Stimulated activated CD8-positive, alpha-beta memory T cell treated with anti-CD3 and anti-CD28 coated beads, Interleukin-15, amount 100 ng/mL, for 48 hours (primary cell): ENCODE data around the gene RALGPS2.
"Not testable (repeated sequence)": the region's sequence is repeated elsewhere in the genome, so short reads cannot be mapped to it uniquely, and the experiment has no call there.

ENCODE experiments used
- DNase-seq, 2 donors: peaks; one replicate each; pipeline ENCODE4 v3.0.0-alpha.2; 2020; ENCODE audit warnings: low read depth in 2 of 2

Gene RALGPS2

DNA sequence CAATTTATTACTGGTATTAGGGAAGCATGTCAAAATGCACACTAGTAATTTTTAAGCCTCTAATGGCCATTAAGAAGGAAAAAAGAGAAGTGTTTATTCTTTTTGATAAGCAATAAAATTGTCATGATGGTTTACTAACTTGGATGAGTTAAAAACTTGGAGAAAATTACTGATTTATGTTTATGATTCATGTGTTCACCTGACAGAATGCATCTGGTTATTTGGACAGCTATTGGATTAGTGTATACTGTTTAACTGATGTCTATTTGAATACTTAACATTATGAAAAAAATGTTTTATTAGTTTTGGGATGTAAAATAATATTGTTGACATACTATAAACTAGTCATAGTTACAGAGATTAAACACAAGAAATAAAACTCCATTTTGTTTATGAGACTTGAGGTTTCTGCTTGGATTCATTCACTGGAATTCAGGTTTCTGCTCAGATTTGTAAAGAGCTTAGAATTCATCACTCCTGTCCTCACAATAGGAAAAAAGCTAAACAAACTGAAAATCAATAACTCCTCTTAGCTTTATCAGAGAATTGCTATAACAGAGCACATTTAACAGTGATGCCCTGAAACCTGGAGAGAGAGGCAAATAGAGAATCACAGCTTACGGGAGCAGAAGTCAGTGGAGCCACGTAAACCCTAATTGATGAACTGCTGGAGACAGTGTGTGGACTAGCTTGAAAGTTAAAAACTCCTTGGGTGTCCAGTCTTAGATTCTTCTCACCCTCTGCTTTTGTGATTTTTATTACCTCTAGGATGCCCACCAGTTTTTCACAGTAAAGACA, 56.7 kb downstream of the RALGPS2 start:
- no peak for DNase-seq

DNA sequence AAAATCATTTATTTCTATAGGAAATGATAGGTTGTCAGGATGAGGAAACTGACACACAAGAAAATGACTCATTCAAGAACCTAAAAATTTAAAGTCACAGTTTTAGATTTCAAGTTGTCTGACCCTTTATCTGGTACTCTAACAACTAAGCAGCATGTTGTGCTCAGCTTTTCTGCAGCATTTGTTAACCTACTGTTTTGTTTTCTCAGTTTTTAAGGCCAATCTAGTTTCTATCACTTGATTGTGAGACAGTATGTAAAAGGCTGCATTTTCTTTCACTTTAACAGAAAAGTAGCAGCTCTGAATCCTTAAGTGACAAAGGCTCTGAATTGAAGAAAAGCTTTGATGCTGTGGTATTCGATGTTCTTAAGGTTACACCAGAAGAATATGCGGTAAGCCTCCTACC, 59.1 kb downstream of the RALGPS2 start:
- no peak for DNase-seq

DNA sequence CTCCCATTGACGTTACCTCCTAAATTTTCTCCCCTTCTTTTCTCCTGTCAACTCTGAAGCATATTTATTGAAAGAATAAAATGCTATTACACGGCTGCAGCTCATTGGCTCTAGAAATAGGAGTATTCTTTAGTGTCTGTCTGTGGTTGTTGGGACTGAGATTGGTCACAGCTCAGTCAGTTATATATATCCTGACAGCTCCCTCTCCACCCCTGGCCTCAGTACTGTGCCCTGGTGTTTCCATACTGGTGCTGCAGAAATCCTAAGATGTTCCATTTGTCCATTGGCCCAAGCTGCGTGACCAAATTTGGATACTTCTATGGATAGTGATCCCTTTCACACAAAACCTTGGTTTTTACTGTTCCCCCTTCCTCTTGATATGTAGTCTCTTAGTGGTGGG, 67.3 kb downstream of the RALGPS2 start:
- DNase-seq, result no peak

DNA sequence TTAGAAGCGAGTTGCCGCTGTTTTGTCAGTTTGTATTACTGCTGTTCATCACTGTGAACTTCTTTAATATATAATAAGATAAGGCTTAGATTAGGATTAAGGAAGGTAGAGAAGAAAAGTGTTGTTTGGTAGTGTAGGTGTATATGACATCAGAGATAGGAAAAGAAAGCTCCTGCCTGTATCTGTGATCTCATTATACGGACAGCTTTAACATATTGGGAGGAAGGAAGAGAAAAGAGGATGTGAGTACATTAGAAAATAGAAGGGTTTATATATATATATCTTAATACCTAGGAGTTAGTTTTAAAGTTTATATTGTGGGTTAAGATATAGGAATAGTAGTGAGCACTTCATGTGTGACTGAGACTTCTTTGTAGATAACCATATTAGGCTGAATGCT, 71.0 kb downstream of the RALGPS2 start:
- DNase-seq, result no peak

DNA sequence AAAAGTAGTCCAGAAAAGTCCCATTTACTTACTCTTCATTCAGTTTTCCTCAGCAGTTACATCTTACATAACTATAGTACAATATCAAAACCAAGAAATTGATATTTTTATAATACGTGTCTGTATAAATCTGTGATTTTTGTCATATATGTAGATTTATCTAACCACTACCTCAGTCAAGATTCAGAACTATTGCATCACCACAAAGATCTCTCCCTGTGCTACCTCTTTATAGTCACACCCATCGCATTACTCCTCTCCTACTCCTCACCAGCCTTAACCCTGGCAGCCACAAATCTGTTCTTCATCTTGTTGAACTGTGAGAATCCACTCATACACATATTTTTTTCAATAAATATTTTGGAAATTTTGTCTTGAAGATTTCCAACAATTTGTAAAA, 72.5 kb downstream of the RALGPS2 start:
- DNase-seq, result no peak

DNA sequence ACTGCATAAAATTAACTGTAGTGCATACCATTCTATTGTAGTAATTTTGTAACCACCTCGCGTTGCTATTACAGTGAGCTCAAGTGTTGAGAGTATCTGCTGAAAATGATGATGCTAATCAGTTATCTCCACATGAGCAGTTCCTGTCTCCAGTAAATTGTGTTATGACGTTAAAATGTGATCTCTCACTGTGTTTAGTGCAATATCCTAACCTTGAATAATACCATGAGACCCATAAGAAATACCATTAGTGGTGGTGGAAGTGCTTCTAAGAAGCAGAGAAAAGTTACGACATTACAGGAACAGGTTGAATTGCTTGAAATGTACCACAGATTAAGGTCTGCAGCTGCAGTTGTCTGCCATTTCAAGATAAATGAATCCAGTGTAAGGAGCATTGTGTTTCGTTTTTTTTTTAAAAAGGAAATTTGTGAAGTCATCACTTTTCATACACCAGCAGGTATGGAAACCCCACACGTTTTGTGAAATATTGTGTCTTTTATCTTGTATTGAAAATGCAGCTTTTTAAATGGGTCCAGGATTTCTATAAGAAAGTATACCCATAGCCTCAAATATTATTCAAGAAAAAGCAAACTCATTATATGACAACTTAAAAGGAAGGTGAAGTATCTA, 73.3 kb downstream of the RALGPS2 start:
- no peak for DNase-seq

DNA sequence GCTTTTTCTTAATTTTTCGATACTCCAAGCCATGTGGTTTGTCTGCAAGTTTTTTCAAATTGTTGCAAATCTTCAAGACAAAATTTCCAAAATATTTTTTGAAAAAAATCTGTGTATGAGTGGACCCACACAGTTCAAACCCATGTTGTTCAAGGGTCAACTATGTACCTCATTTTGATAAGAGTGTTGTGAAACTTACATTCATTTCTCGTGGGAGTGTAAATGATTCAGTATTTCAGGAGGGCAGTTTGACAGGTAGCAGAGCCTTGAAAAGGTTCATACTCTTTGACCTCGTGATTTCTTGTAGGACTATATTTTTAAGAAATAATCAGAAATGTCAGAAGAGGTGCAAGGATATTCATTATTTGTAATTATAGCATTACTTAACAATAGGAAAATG, 77.8 kb downstream of the RALGPS2 start:
- DNase-seq, result no peak

DNA sequence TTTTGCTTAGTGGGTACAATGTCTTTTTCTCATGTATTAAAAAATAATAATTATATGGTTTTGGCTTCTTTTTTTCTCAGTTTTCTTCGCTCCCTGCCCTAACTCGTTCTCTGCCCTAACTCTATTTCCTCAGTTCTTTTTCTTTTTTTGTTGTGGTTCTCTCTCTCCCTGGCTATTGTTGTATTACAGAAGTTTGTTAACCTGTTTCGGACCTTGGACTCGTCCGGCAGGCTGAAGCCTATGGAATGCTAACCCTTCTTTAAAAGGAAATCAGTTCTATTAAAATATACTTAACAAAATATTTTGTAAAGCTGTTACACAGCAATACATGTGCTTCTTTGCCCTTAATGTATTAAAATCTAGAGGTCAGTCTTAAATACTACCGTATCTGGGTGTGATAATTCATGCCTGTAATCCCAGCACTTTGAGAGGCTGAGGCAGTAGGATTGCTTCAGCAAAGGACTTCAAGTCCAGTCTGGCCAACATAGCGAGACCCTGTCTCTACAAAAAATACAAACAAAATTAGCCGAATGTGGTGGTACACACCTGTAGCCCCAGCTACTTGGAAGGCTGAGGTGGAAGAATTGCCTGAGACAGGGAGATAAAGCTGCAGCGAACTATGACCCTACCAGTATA, 81.7 kb downstream of the RALGPS2 start:
- no peak for DNase-seq

DNA sequence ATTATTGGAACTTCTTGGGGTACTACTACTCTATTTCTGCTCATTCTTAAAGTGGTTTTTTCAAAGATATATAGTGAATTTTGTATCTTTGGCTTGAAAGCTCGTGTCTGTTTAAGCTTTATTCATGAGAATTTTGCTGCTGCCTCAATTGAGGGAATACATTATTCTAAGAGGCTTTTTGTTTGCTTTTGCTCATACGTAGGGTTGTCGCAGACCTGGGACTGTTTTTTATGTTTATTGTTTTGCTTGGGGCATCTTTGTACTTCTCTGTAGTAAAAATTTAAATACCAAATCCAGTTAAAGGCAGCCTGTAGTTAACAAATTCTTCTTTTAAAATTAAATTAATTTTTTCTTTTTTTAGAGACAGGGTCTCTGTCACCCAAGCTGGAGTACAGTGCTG, 83.5 kb downstream of the RALGPS2 start:
- DNase-seq, result no peak

DNA sequence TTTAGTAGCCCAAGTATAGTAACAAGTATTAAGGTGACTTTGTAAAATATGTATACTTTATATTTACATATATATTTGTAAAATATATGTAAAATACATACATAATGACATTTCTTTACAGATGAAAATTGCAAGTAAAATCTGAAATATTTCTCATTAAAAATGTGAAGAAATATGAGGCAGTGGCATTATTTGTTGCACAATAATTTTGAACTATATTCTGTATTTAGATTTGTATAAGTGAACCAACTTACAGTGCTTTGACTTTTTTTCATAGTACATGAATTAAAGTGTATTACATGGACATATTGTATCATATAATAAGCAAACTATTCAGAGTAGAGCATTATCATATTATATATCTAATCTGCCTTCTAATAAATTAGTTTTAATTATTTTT, 85.5 kb downstream of the RALGPS2 start:
- no peak for DNase-seq

DNA sequence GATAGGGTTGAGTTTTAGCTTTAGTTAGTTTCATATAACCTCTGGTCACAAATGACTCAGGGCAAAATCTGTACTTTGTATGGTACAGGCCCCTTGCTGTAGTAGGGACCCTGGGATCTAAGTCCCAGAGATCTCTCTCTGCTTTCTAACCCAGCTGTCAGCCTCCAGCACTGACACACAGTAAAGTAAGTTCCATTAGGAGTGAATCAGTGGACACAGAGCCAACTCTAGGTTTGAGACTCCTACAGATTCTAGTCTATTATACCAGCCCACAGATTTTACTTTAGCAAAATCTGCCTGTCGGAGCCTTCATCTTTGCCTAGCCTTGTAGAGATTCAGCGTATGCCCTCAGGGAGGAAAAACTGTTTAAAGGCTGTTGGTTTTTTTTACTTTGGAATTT, 93.4 kb downstream of the RALGPS2 start:
- no peak for DNase-seq

DNA sequence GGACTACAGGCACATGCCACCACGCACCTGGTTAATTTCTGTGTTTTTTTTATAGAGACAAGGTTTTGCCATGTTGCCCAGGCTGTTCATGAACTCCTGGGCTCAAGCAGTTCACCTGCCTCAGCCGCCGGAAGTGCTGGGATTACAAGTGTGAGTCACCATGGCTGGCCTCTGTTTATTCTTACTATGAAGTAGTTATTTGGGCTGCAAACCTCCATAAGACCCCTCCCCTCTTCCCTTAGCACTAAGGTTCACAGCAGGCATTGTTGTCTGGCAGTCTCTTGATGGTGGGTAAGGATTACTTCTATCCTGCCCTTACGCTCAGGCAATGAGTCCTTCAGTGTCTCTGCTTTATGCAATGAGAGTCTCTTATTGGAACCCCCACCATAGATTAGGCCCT, 94.1 kb downstream of the RALGPS2 start:
- DNase-seq, result no peak

DNA sequence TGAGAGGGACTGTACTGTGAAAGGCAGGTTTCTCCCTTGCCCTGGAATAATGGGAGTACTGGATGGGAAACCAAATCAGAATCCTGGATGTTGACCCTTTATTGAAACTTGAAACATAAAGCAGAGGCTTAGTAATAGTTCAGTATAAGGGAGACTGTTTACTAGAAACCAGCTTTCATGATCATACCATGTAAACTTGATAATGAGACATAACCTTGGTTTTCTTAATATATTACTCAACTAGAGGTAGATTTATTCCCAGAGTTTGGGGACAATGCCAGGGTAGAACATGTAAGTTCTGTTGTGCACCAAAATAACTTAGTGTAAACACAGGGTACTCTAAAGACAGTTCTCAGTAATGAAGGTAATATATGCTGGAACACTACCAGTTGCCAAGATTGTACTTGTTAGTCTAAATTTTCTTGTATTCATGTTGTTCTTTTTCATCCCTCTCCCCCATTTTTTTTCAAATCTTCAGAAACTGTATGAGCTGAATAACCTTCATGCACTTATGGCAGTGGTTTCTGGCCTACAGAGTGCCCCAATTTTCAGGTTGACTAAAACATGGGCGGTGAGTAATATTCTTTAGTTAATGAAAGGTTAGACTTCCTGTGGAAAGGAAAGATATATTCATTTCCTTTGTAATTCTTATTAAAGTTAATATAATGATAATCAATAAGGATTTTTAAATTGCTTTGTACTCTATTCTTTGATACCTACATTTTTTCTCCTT, 96.3 kb downstream of the RALGPS2 start:
- DNase-seq, result no peak

DNA sequence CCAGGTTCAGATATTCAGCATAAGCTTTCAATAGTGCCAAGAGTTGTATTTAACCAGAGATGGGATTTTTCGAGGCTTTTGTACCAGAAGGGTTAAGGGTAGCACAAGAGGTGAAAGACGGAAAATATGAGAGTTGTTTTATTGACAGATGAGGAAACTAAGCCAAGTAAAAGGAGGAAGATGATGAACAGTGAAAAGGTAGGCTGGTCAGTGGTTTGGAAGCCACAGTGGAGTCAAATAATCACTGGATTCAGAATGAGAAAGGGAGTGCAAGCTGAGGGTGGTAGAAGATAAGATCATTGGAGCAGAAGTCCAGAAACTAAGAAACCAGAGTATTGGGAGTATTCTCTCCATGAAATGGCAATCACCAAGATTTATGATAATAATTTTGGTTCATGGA, 100.1 kb downstream of the RALGPS2 start:
- no peak for DNase-seq

DNA sequence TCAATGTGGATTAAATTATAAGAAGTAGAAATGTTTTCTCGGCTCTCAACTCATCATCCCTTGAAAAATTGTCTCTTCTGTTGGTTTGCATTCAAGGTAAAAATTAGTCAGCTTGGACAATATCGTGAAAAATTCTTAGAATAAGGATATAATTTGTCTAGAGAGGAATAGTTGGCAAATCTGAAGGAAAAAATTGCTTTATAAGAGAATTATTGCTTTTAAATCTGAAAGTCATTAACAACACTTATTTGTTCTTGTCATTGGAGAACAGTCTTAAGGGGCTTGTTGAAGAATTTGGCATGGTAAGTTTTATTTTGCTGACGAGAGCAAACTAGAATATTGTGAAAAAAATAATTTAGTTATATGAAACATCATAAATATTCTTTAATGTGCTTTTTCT, 119.4 kb downstream of the RALGPS2 start:
- no peak for DNase-seq

DNA sequence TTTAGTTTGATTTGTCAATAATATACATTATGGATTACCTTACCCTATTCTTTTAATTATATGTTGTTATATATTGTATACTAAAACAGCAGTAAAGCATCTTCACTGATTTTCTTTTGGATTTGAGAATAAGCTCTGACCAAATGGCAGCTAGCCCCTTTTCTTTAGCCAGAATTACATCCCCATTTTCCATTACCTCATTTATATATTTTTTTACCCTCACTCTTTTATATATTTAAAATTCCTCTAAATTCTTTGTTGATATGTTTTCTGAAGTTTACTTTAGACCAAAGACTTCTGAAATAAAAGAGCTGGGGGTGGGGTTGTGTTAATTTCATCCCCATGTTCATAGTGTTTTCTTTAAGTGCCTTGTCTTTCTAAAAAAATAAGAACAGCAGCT, 121.3 kb downstream of the RALGPS2 start:
- DNase-seq, result no peak

DNA sequence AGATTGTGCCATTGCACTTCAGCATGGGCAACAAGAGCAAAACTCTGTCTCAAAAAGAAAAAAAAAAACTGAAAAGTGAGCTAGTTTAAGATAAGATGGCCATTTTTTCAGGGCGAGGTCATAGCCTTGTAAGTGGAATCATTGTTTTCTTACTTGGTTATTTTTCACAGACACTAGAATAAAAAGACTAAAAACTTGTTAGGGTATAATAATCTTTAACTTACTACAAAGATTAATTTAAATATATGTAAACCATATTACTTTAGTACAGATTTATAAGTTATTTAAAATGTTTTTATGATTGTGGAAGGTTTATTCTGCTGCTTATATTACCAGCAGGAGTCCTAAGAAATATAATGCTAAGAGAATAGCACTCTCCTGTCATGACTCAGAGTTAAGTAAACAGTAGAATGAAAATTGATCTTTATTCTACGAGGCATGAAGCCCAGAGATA, 122.4 kb downstream of the RALGPS2 start:
- no peak for DNase-seq

DNA sequence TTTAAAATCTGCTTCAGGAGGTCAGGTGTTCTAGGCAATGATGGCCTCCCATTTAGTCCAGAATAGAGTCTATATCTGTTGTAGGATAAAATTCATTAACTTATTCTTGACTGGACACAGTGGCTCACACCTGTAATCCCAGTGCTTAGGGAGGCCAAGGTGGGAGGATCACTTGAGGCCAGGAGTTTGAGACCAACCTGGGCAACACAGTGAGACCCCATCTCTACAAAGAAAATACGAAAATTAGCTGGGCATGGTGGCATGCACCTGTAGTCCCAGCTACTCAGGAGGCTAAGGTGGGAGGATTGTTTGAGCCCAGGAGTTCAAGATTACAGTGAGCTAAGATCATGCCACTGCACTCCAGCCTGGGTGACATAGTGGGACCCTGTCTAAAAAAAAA, 122.9 kb downstream of the RALGPS2 start:
- DNase-seq, result not testable (repeated sequence)

DNA sequence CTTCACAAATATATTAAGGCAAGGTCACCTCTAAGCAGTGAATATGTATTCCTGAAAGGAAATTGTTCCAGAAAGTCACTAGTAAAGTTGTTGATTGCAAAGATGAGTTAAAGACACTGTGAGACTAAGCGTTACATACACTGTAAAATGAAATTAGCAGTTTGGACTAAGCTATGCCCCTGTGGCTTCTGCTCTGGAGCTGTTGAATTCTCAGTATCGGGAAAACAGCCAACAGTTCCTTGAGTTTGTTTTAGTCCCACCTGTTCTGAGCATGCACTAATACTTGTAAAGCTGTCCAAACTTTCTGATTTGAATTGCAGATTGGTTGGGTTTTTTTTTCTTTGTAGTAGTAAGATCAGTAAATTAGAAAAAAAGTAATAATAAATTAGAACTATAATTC, 124.9 kb downstream of the RALGPS2 start:
- DNase-seq, result no peak

DNA sequence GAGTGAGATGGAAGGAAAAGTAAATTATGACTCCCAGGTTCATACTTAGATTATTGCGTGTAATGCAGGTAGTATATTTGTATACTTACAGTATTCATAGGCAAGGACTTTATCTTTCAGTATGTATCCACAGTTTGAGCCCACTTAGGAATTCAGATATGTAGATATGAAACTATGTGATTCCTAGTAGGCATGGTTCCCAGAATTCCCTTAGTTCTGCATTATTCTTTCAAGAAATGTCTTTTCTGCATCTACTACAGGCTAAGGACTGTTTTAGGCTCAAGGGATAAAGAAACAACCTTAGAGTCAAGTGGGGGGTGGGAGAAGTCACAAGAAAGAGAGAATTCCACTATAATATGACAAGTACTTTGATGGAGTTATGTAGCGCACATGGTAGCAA, 132.1 kb downstream of the RALGPS2 start:
- DNase-seq, result no peak

DNA sequence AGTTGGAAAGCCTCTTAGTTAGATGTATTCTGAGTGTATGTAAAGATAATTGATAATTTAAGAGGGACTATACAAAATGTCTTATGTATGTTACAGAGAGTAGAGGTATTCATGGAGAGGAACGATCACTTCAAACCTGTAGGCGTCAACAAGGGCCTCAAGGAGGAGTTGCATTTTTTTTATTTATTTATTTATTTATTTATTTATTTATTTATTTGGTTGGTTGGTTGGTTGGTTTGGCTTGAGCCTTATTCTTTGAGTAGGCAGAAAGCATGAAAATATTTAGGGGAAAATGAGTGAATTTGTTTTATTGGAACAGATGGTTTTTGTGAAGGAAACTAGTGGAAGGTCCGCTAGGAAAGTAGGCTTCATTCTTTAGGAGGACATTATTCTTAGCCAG, 137.4 kb downstream of the RALGPS2 start:
- no peak for DNase-seq

DNA sequence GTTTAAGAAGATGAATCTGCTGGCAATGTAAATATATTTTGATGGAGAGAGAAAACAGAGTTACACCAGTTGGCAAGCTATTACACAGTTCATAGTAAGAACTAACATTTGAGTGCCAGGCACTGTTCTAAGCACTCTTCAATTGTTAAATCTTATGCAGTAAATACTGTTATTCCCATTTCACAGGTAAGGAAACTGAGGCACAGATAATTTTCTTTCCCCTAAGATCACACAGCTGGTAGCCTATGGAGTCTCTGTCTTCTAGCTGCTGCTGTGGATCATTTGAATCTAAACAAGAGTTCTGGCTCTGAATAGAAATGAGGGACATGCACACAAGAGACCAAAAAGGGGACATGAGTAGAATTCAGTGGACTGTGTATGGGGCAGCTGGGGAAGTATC, 137.8 kb downstream of the RALGPS2 start:
- no peak for DNase-seq
